Cortex of kidney (tissue), 1 donor: Measurements from ENCODE around the gene SEC16A.
"Not testable (repeated sequence)": the region's sequence is repeated elsewhere in the genome, so short reads cannot be mapped to it uniquely, and the experiment has no call there.

Experiments used
- DNase-seq: peaks from one replicate; lab custom pipeline; 2025; lab: John Stamatoyannopoulos, UW

Gene SEC16A

GRCh38 chr9:136422876-136423275 lies 60.0 kb downstream of the SEC16A start:
- no peak for DNase-seq

DNA sequence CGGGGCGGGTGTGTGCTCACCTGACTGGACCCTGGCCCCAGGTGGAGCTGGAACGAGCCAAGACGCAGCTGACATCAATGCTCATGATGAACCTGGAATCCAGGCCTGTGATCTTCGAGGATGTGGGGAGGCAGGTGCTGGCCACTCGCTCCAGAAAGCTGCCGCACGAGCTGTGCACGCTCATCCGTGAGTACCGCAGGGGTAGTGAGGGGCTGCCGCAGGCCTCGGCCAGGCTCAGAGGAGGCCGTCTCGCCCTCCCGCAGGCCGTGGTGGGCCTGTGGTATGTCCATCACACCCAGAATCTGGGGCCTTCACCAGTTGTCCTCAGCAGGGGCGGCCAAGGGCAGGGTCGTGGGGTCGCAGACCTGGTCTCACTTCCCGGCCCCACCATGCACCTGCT lies 61.0 kb downstream of the SEC16A start:
- DNase-seq: no peak

- no peak for DNase-seq
Measured at GRCh38 chr9:136419092-136419420, 63.8 kb downstream of the SEC16A start.

DNA sequence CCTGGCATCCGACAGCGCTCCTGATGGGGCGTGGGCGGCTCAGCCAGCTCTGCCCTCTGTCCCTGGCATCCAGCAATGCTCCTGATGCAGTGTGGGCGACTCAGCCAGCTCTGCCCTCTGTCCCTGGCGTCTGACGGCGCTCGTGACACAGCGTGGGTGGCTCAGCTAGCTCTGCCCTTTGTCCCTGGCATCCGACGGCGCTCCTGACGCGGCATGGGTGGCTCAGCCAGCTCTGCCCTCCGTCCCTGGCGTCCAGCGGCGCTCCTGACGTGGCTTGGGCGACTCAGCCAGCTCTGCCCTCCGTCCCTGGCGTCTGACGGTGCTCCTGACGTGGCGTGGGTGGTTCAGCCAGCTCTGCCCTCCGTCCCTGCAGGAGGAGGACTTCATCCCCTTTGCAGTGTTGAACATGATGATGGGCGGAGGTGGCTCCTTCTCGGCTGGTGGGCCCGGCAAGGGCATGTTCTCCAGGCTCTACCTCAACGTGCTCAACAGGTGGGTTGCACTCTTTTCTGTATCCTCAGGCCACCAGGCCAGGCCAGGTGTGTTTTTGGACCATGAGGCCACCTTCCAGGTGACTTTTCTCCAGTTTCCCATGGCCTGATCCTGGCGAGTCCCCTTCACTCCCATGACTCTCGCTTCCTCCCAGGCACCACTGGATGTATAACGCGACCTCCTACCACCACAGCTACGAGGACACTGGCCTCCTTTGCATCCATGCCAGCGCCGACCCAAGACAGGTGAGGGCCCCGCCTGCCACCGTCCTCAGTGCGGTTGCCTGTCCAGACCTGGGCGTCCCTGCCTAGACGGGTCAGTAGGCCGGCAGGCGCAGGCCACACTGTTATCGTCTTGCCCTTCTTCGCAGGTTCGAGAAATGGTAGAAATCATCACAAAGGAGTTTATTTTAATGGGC lies 64.4 kb downstream of the SEC16A start:
- no peak for DNase-seq

DNA sequence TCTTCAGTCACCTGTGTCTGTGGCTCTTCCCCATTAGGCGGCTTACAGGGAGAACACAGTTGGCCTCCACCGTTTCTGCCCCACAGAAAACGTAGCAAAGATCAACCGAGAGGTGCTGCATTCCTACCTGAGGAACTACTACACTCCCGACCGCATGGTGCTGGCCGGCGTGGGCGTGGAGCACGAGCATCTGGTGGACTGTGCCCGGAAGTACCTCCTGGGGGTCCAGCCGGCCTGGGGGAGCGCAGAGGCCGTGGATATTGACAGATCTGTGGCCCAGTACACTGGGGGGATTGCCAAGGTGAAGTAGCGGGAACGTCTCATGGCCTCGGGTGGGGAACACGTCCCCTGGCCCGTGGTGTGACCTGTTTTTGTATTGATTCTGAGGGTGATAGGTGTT lies 65.9 kb downstream of the SEC16A start:
- no peak for DNase-seq

GRCh38 chr9:136416427-136416826 lies 66.4 kb downstream of the SEC16A start:
- no peak for DNase-seq

GRCh38 chr9:136412962-136413361 lies 69.9 kb downstream of the SEC16A start:
- no peak for DNase-seq

DNA sequence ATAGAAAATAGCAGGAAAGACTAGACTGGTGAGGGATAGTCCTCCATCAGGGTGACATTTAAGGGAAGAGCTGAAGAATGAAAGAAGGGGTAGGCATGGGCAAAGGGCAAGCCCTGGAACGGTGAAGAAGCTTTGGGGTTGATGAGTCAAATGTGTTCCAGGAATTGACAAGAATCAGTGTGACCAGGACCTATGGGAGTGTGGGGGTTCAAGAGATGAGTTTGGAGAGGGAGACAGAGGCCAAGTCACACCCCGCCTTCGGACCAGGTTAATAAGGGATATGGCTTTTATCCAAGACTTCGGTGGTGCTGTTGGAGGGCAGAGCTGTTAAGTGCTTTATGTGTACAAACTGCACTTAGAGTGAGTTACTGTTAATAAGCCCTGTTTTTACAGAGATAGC lies 71.5 kb downstream of the SEC16A start:
- DNase-seq: no peak

- no peak for DNase-seq
Measured at GRCh38 chr9:136410500-136411287, 72.1 kb downstream of the SEC16A start, which contains the start of the genes ENTR1 and PMPCA. Gene ENTR1, minus strand, starts transcription at chr9:136410614. Its CDS starts 217 bp downstream, at chr9:136410397. Gene PMPCA, plus strand, starts transcription at chr9:136410658. Its CDS starts 11 bp downstream, at chr9:136410669.

- DNase-seq: no peak
Measured at GRCh38 chr9:136409557-136410455, 73.0 kb downstream of the SEC16A start.

GRCh38 chr9:136407911-136408310 lies 74.9 kb downstream of the SEC16A start:
- no peak for DNase-seq

- not testable (repeated sequence) for DNase-seq
Measured at GRCh38 chr9:136407061-136407460, 75.8 kb downstream of the SEC16A start.

- DNase-seq: not testable (repeated sequence)
Measured at GRCh38 chr9:136405904-136406303, 76.9 kb downstream of the SEC16A start.

GRCh38 chr9:136405481-136405880 lies 77.4 kb downstream of the SEC16A start:
- no peak for DNase-seq

DNA sequence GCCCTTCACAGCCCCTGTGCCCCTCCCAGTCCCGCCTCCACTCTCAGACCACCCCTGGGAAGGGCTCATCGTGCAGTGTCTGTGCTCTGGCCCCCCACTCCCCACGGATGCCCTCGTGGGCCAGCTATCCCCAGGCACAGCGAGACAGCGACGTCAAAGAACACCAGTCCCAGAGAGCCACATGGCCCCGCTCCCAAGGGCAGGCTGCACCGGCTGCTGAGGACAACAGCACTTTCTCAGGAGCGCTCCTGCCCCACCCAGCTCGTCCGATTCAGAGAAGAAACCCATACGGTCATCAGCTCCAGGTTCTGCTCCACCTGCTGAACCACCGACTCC lies 78.1 kb downstream of the SEC16A start:
- DNase-seq: no peak

- DNase-seq: no peak
Measured at GRCh38 chr9:136403915-136404800, 78.7 kb downstream of the SEC16A start.

DNA sequence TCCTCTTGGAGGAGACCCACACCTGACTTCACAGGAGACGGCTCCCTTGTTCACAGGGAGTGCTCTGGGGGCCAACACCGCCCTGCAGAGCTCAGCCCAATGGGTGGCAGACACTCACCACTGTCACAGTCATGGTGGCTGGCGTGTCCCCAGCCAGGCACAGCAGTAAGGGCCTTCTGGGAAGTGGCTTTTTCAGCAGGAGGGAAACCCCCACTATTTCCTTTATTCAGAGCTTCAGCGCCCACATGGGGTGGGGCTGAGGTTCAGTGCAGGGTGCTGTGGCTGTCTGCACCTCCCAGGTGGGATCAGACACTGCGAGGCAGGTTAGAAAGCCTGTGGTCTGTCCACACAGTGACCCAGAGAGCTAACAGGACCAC lies 79.3 kb downstream of the SEC16A start:
- DNase-seq: no peak

DNA sequence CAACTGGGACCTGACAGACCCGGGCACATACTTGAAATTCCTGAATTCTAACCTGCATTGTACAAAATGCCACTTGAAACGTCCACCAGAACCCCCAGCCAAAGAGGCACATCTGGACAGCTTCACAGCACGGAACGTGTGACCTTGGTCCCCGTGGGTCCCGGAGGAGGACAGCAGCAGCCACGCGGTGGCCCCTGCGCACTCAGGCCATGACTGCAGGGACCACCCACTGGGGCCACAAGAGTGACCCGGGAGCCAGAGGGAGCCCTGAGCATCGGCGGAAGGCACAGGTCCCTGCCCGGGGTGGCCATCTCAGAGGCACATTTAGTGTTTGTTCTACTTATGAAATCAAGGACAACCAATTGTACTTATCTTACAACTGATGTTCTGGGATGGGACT lies 80.8 kb downstream of the SEC16A start:
- DNase-seq: no peak

DNA sequence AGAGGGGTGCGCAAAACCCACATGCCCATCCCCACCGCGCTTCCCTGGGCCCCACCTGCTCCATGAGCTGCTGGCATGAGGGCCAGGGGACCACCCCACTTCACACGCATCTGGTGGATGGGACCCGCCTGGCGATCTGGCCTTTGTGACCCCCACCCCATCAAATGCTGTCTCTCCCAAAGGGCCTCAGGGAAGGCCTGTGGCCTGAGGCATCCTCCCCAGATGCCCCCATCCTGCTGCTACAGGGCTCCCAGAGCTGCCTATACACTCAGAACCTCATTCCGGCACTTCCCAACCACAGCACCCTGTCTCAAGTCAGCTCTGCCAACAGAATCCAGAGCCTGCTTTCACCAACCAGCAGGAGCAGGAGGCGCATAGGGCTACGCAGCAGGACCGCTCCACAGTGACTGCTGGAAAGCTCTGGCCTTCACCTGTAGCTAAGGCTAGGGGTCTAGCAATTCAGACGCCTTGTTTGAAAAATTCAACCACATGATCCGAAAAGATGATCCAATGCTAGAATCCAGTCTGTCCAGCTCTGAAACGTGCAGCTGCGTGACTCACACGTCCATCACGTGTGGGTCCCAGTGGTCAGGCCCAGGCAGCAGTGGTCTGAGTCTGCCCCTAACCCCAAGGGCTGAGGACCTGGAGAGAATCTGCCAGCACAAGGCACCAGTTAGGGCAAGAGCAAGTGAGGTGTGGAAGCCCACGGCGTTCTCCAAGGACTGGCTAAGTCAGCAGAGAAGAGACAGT lies 81.5 kb downstream of the SEC16A start:
- no peak for DNase-seq
